Prostate gland (tissue), 2 donors: ENCODE data around the gene EPO. TPM values are rescaled to one million over a fixed set of nuclear protein-coding genes. Genes with fewer than 3 reads are reported as not detected.
A peak's percentile ranks its signal among the peaks of the same experiment; 100 is the strongest.

Experiments
- DNase-seq: peaks from one replicate; pipeline ENCODE4 v3.0.0-alpha.2; 2019; ENCODE audit warnings: low spot score
- H3K27ac ChIP-seq, 2 donors: fragments of 200-600 bp; sonication (generic); 2 replicates each; pipeline ENCODE4 v1.5.1; 2017 to 2019
- H3K27me3 ChIP-seq: fragments of 200-600 bp; sonication (generic); replicated peaks from 2 replicates; pipeline ENCODE4 v1.5.1; 2019; ENCODE audit not compliant: insufficient read depth
- H3K36me3 ChIP-seq, 2 donors: fragments of 200-600 bp; sonication (generic); 1 replicate in 1 of 2; 2 replicates in 1 of 2; pipeline versions ENCODE4 v1.5.1 to v1.8.1; 2017 to 2019
- H3K4me1 ChIP-seq: fragments of 200-600 bp; sonication (generic); replicated peaks from 2 replicates; pipeline ENCODE4 v1.5.1; 2019
- H3K4me3 ChIP-seq, 2 donors: fragments of 200-600 bp; sonication (generic); 2 replicates each; pipeline ENCODE4 v1.5.1; 2017 to 2019
- H3K9me3 ChIP-seq: fragments of 200-600 bp; sonication (generic); 2 replicates; pipeline ENCODE4 v1.5.1; 2017
- CTCF ChIP-seq, 4 experiments: fragments of 200-600 bp in 2 of 4; fragments of 450-650 bp in 2 of 4; sonication (generic) in 2 of 4; IDR thresholded peaks; 1 replicate in 3 of 4; 2 replicates in 1 of 4; pipeline ENCODE4 v1.5.1; 2016 to 2019; ENCODE audit warnings: antibody characterized with exemption in 4 of 4, mild to moderate bottlenecking in 2 of 4, moderate library complexity in 2 of 4
- POLR2A ChIP-seq: fragments of 450-650 bp; IDR thresholded peaks from one replicate; pipeline ENCODE4 v1.6.1; 2016; ENCODE audit warnings: antibody characterized with exemption, mild to moderate bottlenecking
- POLR2AphosphoS5 ChIP-seq: sonication (generic); formaldehyde crosslinking; IDR thresholded peaks from one replicate; pipeline ENCODE4 v1.6.1; 2017; ENCODE audit warnings: antibody characterized with exemption
- WGBS: methylation state at CpG from one replicate; pipeline ENCODE4 v1.1.5; 2018; 5-methylcytosine and 5-hydroxymethylcytosine counted together
- intact Hi-C: fragments of 100-400 bp; cut with DNase I; formaldehyde crosslinking; loops from one replicate; pipeline ENCODE4 v1.14.2; 2022
- total RNA-seq, 2 donors: library from RNA; depleted of rRNA; stranded (reverse); fragments of >200 nt; gene quantifications; one replicate each; pipeline ENCODE4 v1.1.0, GENCODE V29; 2016

The EPO gene
- total RNA-seq, 2 donors from 2014 or later, result 1.6 TPM; not detected in 1

- Histone ChIP-seq H3K27ac (peak overlapping the region in 1 of 2 donors; percentile 88), H3K4me3 (peak overlapping the region in 1 of 2 donors; percentile 96)
Measured at GRCh38 chr7:100691676-100692577, 28.3 kb upstream of the EPO start.

DNA sequence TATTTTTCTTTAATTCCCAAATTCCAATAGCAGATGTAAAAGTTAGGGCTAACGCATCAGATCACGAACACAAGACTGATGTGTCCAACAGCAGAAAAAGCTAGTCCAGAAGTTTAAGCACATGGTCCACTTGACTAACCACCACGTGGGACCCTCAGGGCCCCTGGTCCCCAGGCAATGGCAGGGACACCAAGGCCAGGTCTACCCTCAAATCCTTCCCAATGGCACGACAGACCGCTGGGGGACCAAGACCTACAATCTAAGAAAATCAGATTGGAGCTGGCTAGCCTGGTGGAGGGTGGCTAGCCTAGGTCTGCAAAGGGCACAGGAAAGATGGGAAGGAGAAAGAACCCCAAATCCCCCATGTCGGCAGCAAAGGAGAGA, 27.7 kb upstream of the EPO start:
- intact Hi-C loops, result loop anchor here (5.0 kb wide), 3 partner anchors 80 to 225 kb away; partner anchors contain the start of genes FBXO24, LRCH4 and MOSPD3
- no peak for TF ChIP-seq POLR2A
- TF ChIP-seq CTCF (IDR thresholded peaks at IDR 0.05), result no peak
- no peak for TF ChIP-seq POLR2AphosphoS5
- Histone ChIP-seq H3K9me3 (no peaks in the 10 kb centered on the region), H3K4me3 (peak overlapping the region in 1 of 2 donors; percentile 96), H3K27me3 (no peaks in the 10 kb centered on the region), H3K4me1 (peaks cover 13% of the 10 kb centered on the region), H3K36me3 (peaks cover 6 to 11% of the 10 kb centered on the region in 2 donors), H3K27ac (peak overlapping the region in 1 of 2 donors; percentile 88)
- WGBS, result 37% methylated on average over 6 of the region's 6 CpGs
- no peak for DNase-seq

More at GRCh38 chr7:100691676-100692577, 28.3 kb upstream of the EPO start:
- H3K4me1 ChIP-seq, result peaks cover 13% of the 10 kb centered on the region
- peak; percentile 86 to 93 (median 92) for TF ChIP-seq CTCF (IDR thresholded peaks at IDR 0.05)
- peak; percentile 71 for TF ChIP-seq POLR2AphosphoS5
- no peak for TF ChIP-seq POLR2A
- H3K9me3 ChIP-seq, result no peaks in the 10 kb centered on the region
- WGBS, result 18% methylated on average over 28 of the region's 28 CpGs
- DNase-seq, result peak; percentile 76
- intact Hi-C loops, result loop anchor here (2.0 to 5.0 kb wide), 4 partner anchors 80 to 225 kb away; partner anchors contain the start of genes FBXO24, LRCH4 and MOSPD3
- H3K36me3 ChIP-seq, result peaks cover 6 to 17% of the 10 kb centered on the region in 2 donors
- no peaks in the 10 kb centered on the region for H3K27me3 ChIP-seq

GRCh38 chr7:100693312-100694097, 26.8 kb upstream of the EPO start:
- Histone ChIP-seq H3K4me1 (peaks cover 13% of the 10 kb centered on the region), H3K4me3 (peak overlapping the region; percentile 95 to 96), H3K27ac (peak overlapping the region; percentile 81 to 88), H3K9me3 (no peaks in the 10 kb centered on the region), H3K36me3 (peaks cover 2 to 3% of the 10 kb centered on the region in 2 donors), H3K27me3 (no peaks in the 10 kb centered on the region)
- intact Hi-C loops, result loop anchor here (5.0 kb wide), 3 partner anchors 81 to 226 kb away; partner anchors contain the start of genes FBXO24, LRCH4 and MOSPD3
- no peak for TF ChIP-seq POLR2AphosphoS5
- TF ChIP-seq CTCF (IDR thresholded peaks at IDR 0.05), result no peak
- TF ChIP-seq POLR2A, result no peak
- under 1% methylated on average over 43 of the region's 81 CpGs for WGBS
- DNase-seq, result no peak

DNA sequence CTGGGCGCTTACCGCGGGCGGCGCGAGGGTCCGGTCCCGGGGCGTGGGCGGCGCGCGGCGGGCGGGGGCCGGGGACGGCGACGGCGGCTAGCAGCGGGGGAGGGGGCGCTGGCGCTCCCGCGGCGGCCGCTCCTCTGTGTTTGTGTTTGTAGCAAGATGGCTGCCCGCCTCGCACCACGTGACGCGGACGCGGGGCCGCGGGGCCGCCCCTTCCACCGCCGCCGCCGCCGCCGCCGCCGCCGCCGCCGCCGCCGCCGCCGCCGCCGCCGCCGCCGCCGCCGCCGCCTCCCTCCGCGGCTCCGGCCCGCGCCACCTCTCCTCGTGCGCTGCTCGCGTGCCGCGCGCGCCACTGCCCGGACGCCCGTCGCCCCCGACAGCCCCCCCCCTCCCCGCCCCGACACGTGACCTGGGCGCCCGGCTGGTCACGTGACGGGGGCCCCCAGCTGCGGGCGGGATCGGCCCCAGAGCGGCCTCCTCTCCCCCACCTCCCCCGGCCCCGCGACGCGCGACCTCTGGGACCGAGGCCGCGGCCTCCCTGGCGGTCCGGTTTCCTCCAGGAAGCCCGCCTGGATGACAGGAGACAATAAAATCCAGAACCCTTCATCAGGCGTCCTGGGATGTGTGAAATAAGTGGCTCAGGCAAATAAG, 26.0 kb upstream of the EPO start, which contains the start of gene GIGYF1:
Gene GIGYF1 (minus strand): TSS at position 153 of the 648 bp plus-strand sequence. CDS start 6,012 bp downstream, outside the sequence.
- peak; percentile 69 for DNase-seq
- 1% methylated on average over 14 of the region's 102 CpGs for WGBS
- intact Hi-C loops, result loop anchor here (5.0 kb wide), 3 partner anchors 82 to 227 kb away; partner anchors contain the start of genes FBXO24, LRCH4 and MOSPD3
- Histone ChIP-seq H3K9me3 (no peaks in the 10 kb centered on the region), H3K27me3 (no peaks in the 10 kb centered on the region), H3K27ac (peak within 1 kb of the TSS; percentile 81 to 88), H3K4me3 (peak within 1 kb of the TSS; percentile 95 to 96), H3K36me3 (no peaks in the 10 kb centered on the region), H3K4me1 (peaks cover 13% of the 10 kb centered on the region)
- TF ChIP-seq POLR2AphosphoS5 (no peak), CTCF (IDR thresholded peaks at IDR 0.05) (peak in 1 of 4 experiments; percentile 4)
